ENCODE measurements around the gene CDKN1C.
A peak's percentile ranks its signal among the peaks of the same experiment; 100 is the strongest.

Gene CDKN1C

GRCh38 chr11:2898366-2899079 is 12.9 kb upstream of the CDKN1C start:
- H3K4me3 ChIP-seq (ENCODE audit: low read depth in 1 of 2, low read length in 1 of 2): peak overlapping the region; percentile 43 to 47
- H3K27me3 ChIP-seq: peaks cover 8% of the 10 kb centered on the region
- peak overlapping the region; percentile 96 for H3K27ac ChIP-seq
- H3K36me3 ChIP-seq: no peaks in the 10 kb centered on the region
- H3K4me1 ChIP-seq (ENCODE audit: control insufficient read depth in 1 of 2, insufficient read depth in 1 of 2, low read depth in 1 of 2, low read length in 1 of 2): peaks cover 49 to 55% of the 10 kb centered on the region in 2 experiments
- H3K9me3 ChIP-seq: no peaks in the 10 kb centered on the region
- TF ChIP-seq CTCF (IDR thresholded peaks at IDR 0.05): peak; percentile 40

- TF ChIP-seq CTCF (IDR thresholded peaks at IDR 0.05): no peak
- H3K4me1 ChIP-seq (ENCODE audit: control insufficient read depth in 1 of 2, insufficient read depth in 1 of 2, low read depth in 1 of 2, low read length in 1 of 2): peaks cover 47 to 53% of the 10 kb centered on the region in 2 experiments
- no peak overlapping the region for H3K4me3 ChIP-seq (ENCODE audit: low read depth in 1 of 2, low read length in 1 of 2)
- no peak overlapping the region for H3K27ac ChIP-seq
- H3K27me3 ChIP-seq: peaks cover 21% of the 10 kb centered on the region
- H3K9me3 ChIP-seq: no peaks in the 10 kb centered on the region
- H3K36me3 ChIP-seq: no peaks in the 10 kb centered on the region
These were observed 11.5 kb upstream of the CDKN1C start for GRCh38 chr11:2897048-2897447.

GRCh38 chr11:2896047-2896446 is 10.5 kb upstream of the CDKN1C start:
- no peaks in the 10 kb centered on the region for H3K9me3 ChIP-seq
- no peak overlapping the region for H3K27ac ChIP-seq
- H3K27me3 ChIP-seq: peaks cover 31% of the 10 kb centered on the region
- no peaks in the 10 kb centered on the region for H3K36me3 ChIP-seq
- no peak for TF ChIP-seq CTCF (IDR thresholded peaks at IDR 0.05)
- no peak overlapping the region for H3K4me3 ChIP-seq (ENCODE audit: low read depth in 1 of 2, low read length in 1 of 2)
- peaks cover 45 to 48% of the 10 kb centered on the region in 2 experiments for H3K4me1 ChIP-seq (ENCODE audit: control insufficient read depth in 1 of 2, insufficient read depth in 1 of 2, low read depth in 1 of 2, low read length in 1 of 2)

- Histone ChIP-seq H3K27me3 (peaks cover 42% of the 10 kb centered on the region), H3K4me3 (ENCODE audit: low read depth in 1 of 2, low read length in 1 of 2) (no peak overlapping the region), H3K9me3 (no peaks in the 10 kb centered on the region), H3K27ac (peak overlapping the region; percentile 1), H3K36me3 (no peaks in the 10 kb centered on the region), H3K4me1 (ENCODE audit: control insufficient read depth in 1 of 2, insufficient read depth in 1 of 2, low read depth in 1 of 2, low read length in 1 of 2) (peaks cover 30 to 34% of the 10 kb centered on the region in 2 experiments)
- no peak for TF ChIP-seq CTCF (IDR thresholded peaks at IDR 0.05)
These were observed 8.4 kb upstream of the CDKN1C start for GRCh38 chr11:2893935-2894334.

GRCh38 chr11:2892967-2893528 is 7.5 kb upstream of the CDKN1C start:
- no peaks in the 10 kb centered on the region for H3K36me3 ChIP-seq
- peaks cover 48% of the 10 kb centered on the region for H3K27me3 ChIP-seq
- no peaks in the 10 kb centered on the region for H3K9me3 ChIP-seq
- H3K4me1 ChIP-seq (ENCODE audit: control insufficient read depth in 1 of 2, insufficient read depth in 1 of 2, low read depth in 1 of 2, low read length in 1 of 2): peaks cover 21 to 30% of the 10 kb centered on the region in 2 experiments
- peak; percentile 48 for TF ChIP-seq CTCF (IDR thresholded peaks at IDR 0.05)
- peak overlapping the region; percentile 55 to 64 for H3K4me3 ChIP-seq (ENCODE audit: low read depth in 1 of 2, low read length in 1 of 2)
- H3K27ac ChIP-seq: peak overlapping the region; percentile 76
